Uterus (tissue), 2 donors: ENCODE data around the gene AIG1.

Experiments
- POLR2A ChIP-seq, 2 donors: fragments of 450-650 bp; IDR thresholded peaks; one replicate each; pipeline ENCODE4 v1.6.1; 2016; ENCODE audit warnings: antibody characterized with exemption in 2 of 2, mild to moderate bottlenecking in 1 of 2, moderate library complexity in 1 of 2
- TF ChIP-seq, protein P1 (sequence below), 4 experiments: fragments of 200-600 bp in 2 of 4; fragments of 450-650 bp in 2 of 4; sonication (generic) in 2 of 4; IDR thresholded peaks; one replicate each; pipeline ENCODE4 v1.5.1; 2016 to 2019; ENCODE audit warnings: antibody characterized with exemption in 4 of 4, mild to moderate bottlenecking in 2 of 4, moderate library complexity in 1 of 4

GRCh38 chr6:143356101-143356880, 295.6 kb downstream of the AIG1 start:
- TF ChIP-seq, protein P1, sequence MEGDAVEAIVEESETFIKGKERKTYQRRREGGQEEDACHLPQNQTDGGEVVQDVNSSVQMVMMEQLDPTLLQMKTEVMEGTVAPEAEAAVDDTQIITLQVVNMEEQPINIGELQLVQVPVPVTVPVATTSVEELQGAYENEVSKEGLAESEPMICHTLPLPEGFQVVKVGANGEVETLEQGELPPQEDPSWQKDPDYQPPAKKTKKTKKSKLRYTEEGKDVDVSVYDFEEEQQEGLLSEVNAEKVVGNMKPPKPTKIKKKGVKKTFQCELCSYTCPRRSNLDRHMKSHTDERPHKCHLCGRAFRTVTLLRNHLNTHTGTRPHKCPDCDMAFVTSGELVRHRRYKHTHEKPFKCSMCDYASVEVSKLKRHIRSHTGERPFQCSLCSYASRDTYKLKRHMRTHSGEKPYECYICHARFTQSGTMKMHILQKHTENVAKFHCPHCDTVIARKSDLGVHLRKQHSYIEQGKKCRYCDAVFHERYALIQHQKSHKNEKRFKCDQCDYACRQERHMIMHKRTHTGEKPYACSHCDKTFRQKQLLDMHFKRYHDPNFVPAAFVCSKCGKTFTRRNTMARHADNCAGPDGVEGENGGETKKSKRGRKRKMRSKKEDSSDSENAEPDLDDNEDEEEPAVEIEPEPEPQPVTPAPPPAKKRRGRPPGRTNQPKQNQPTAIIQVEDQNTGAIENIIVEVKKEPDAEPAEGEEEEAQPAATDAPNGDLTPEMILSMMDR (IDR thresholded peaks at IDR 0.05), result no peak
- TF ChIP-seq POLR2A (IDR thresholded peaks at IDR 0.05), result no peak
